HG02884 (cell line): ENCODE measurements around the gene APBA3.

Experiments used
- ATAC-seq: cut with Tn5 transposase; IDR thresholded peaks from one replicate; pipeline ENCODE4 v1.9.1; 2021; ENCODE audit warnings: mild to moderate bottlenecking, moderate library complexity; ENCODE audit not compliant: unreplicated experiment

Gene APBA3

GRCh38 chr19:3721887-3722442, 39.5 kb downstream of the APBA3 start:
- no peak for ATAC-seq

DNA sequence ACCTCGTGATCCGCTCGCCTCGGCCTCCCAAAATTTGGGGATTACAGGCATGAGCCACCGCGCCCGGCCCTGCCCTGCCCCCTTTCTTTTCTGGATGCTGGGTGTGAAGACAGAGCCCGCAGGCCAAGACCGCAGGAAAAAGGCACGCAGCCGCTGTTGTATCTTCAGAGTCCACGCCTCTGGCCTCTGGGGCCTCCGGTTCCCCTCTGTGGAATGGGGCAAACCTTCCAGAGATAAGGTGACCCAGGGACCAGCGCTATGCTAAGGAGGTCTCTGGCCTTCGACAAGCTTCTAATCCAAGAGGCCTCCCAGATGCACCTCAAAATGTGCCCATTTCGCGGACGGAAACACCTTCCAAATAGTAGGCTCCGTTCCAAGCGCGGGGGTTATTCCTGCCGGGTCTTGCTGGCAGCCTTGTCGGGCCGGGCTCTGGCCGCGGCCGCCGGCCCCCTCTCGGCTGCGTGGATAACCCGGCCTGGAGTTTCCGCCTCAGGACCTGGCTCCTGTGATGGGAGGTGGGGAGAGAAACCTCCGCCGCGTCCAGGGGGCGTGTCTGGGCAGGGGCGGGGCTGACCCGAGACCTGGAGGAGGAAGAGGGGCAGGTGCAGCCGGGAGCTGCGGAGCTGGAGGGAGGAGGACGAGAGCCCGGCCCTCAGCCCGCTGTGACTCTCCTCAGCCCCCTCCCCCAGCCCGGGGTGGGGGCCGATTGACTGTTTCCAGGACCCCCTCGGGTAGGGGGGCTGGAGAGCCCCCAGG, 40.2 kb downstream of the APBA3 start:
- no peak for ATAC-seq

- no peak for ATAC-seq
These were observed 41.1 kb downstream of the APBA3 start for GRCh38 chr19:3720349-3720917.

DNA sequence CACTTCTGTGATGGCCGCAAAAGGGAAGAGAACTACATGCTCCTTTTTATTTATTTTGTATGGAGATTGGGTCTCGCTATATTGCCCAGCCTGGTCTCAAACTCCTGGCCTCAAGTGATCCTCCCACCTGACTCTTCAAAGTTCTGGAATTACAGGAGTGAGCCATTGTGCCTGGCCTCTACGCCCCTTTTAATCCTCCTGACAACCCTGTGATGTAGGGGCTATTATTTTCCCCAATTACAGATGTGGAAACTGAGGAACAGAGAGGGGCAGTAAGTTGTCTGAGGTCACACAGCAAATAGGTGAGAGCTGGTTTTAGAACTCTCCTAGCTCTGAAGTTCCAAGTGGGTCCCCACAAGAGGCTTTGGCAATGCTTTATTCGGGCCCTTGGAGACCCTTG, 41.6 kb downstream of the APBA3 start:
- no peak for ATAC-seq

- no peak for ATAC-seq
These were observed 45.3 kb downstream of the APBA3 start for GRCh38 chr19:3716147-3716668.

DNA sequence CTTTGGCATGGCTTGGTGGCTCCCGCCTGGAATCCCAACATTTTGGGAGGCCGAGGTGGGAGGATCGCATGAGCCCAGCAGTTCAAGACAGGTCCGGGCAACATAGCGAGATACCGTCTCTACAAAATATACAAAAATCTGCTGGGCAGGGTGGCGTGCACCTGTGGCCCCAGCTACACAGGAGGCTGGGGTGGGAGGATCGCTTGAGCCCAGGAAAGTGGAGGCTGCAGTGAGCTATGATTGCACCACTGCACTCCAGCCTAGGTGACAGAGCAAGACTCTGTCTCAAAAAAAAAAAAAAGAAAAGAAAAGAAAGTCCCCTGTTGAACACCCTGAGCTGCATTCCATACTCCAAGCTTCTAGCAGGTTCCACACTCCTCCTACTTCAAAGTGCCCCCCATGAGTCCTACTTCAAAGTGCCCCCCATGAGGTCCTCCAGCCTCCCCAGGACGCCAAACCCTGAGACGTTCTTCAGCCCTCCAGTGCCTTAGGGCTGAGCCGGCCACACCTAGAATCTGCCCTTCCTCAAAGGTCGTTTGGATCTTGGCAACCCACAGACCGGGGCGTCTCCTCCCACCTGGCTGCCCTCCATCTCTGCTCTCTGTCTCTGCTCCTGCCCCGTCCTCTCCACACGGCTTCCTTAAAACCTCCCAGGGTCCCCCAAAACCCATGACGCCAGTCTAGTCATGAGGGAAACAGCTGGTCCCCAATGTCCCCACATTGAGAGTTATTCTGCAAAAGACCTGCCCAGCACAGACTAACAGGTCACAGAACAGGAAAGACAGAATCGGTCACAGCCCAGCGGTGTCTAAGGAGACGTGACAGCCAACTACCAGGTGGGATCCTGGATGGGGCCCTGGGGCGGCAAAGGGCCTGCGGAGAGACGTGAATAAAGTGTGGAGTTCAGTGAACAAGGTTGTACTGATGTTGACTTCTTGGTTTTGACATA, 48.6 kb downstream of the APBA3 start:
- ATAC-seq, result no peak

DNA sequence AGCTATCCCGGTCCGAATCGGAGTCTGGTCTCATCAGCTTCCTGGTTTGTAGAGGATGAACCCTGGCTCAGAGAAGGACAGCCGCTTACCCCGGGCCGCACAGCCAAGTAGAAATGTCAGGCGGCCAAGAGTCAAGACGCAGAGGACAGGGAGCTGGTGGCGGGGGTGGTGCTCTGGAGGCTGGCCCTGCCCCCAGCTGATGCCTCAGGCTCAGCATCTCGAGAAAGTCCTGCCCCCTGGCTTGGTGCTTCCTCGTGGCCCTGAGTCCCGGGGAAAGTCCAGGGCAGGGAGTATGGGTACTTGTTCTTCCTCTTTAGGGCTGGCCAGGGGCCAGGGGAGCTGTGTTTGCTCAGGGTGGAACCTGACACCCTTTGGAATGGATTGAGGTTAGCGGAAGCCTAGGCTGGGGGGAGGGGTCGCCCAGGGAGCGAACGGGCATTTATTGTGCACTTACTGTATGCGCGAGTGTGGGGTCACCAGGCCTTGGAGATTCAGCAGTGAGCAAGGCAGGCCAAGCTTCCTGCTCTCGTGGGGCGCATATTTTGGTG, 51.2 kb downstream of the APBA3 start:
- no peak for ATAC-seq

DNA sequence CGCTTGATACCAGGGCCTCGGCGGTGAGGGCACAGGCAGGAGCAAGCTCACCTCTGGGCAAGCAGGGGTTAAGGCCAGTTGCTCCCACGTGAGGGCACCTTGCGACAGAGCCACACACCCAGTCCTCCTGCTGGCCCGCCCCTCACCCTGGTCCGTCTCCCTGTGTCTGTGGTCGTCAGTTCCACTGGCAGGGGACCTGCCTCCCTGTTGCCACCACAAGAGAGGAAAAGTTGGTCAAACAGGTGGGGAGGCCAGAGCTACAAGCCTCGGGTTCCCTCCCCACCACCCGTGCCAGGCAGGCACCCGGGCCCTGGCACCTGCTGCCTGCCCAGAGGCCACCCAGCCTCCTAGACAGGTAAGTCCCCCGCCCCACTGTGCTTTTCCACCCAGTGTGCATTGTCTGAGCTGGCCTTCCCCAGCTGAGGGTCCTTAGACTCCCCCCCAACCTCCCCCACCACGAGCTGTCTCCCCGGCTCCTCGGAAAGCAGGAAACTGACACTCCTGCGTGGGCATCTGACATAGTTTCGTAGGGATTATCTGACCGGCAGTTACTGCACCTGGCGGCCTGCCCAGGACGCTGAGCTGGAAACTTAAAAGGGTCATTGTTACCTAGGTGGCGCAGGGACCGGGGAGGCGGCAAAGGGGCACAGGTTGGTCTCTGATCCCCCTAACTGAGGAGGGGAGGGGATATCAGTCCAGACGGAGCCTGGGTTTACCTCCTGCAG, 53.1 kb downstream of the APBA3 start, which contains the start of gene TJP3:
TSS of gene TJP3 (plus strand) at position 178 of the 725 bp plus-strand sequence. CDS start 20,049 bp downstream, outside the sequence.
- ATAC-seq, result no peak

DNA sequence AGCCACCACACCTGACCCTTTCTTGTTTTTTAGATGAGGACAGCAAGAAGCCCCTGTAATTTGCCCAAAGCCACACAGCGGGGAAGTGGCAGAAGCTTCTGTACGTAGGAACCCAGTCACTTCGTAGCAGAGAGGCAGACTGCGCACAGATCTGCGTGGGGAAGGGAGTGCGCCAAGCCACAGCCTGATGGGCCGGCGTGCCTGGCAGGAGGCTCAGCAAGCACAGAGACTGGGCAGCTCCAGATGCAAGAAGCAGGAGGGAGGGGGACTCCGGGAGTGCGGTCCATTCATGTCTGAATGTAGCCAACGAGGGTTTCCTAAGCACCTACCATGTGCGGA, 53.7 kb downstream of the APBA3 start:
- ATAC-seq, result no peak

DNA sequence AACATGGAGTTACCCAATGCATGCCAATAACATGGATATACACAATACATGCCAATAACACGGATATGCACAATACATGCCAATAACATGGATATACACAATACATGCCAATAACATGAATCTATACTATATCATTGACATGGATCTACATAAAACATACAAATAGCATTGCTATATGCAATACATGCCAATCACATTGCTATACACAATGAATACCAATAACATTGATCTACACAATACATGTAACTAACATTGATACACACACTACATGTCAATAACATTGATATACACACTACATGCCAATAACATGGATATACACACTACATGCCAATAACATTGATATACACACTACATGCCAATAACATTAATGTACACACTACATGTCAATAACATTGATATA, 60.3 kb downstream of the APBA3 start:
- ATAC-seq, result no peak
